Measurements from ENCODE around the gene IFNL3. TPM values are rescaled to one million over a fixed set of nuclear protein-coding genes. Genes with fewer than 3 reads are reported as not detected.
A peak's percentile ranks its signal among the peaks of the same experiment; 100 is the strongest.

Gene IFNL3
- total and polyA plus RNA-seq, 9 of the 15 experiments (the other 6 are each of a cell fraction or from before 2014, with no cell fraction given), result not detected

DNA sequence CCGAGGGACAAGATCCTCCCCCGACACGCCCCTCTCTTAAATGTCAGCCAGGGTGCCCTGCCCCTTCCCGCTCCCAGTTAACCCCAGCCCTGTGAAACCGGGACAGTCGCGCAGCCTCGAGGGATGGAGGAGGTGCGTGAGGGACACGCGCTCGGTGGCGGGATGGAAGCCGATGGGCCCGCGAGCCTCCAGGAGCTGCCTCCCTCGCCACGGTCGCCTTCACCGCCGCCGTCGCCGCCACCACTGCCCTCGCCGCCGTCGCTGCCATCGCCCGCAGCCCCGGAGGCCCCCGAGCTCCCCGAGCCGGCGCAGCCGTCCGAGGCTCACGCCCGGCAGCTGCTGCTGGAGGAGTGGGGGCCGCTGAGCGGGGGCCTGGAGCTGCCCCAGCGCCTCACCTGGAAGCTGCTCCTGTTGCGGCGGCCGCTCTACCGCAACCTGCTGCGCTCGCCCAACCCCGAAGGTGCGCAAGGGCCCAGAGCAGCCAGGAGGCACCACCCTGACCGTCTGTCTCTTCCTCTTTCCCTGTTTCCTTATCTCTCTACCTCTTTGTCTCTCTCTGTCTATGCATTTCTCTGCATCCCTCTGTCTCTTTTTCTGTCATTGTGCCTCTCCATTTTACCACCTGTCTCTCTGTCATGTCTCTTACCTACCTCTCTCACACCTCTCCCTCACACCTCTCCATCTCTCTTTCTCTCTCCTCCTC is 47.8 kb downstream of the IFNL3 start, which contains the start of gene NCCRP1 (continued):
- TF ChIP-seq, protein P1, sequence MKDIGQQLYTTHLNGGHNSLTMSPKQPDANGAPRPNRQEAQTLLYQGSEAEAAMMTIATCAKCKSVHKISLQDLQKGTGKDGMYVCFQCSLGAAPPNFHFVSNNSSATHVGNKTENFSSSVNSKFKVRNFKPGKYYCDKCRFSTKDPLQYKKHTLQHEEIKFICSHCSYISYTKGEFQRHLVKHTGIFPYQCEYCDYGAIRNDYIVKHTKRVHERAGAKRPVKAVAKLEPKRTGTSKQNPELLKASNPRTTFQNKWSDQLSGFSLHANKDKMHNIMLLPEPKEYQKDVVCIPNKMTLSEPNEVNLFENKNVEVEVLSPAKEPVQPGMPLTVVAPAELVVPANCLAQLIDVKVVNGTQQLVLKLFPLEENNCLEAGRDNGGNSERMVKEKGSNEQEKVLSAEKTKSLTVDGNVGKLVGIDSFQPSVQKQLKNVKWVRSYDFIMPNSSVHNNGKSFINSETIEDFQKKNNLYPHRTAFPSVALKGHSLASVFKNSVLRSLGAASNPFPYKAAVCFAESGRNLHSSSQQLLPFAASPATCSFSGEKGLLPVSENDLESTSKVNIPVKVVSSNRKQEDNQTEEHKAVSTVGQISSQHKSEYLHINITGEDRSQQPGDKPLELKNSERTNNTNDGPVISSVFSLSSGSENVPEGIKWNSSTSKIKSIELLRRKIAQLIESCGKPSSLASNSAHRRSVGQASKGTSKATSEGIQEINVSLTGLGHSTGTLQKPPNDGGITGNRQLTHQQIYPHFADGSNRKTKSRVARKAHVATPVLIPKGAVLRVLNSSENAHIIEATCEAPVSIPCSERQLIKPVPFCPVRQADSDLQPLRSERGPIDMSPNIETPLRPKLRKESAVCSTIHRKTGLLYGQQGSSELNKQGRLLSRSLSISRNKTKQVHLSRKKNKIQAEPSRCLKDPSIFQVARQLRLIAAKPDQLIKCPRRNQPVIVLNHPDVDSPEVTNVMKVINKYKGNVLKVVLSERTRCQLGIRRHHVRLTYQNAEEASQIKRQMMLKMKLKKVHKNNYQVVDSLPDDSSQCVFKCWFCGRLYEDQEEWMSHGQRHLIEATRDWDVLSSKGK (CRISPR knock-in tag; IDR thresholded peaks at IDR 0.05), result no peak
- TF ChIP-seq DNMT1 (IDR thresholded peaks at IDR 0.05), result no peak
- TF ChIP-seq, protein P2, sequence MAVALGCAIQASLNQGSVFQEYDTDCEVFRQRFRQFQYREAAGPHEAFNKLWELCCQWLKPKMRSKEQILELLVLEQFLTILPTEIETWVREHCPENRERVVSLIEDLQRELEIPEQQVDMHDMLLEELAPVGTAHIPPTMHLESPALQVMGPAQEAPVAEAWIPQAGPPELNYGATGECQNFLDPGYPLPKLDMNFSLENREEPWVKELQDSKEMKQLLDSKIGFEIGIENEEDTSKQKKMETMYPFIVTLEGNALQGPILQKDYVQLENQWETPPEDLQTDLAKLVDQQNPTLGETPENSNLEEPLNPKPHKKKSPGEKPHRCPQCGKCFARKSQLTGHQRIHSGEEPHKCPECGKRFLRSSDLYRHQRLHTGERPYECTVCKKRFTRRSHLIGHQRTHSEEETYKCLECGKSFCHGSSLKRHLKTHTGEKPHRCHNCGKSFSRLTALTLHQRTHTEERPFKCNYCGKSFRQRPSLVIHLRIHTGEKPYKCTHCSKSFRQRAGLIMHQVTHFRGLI (CRISPR knock-in tag; IDR thresholded peaks at IDR 0.05), result no peak
- TF ChIP-seq GABPB1 (CRISPR knock-in tag; IDR thresholded peaks at IDR 0.05), result no peak
- TF ChIP-seq, protein P3, sequence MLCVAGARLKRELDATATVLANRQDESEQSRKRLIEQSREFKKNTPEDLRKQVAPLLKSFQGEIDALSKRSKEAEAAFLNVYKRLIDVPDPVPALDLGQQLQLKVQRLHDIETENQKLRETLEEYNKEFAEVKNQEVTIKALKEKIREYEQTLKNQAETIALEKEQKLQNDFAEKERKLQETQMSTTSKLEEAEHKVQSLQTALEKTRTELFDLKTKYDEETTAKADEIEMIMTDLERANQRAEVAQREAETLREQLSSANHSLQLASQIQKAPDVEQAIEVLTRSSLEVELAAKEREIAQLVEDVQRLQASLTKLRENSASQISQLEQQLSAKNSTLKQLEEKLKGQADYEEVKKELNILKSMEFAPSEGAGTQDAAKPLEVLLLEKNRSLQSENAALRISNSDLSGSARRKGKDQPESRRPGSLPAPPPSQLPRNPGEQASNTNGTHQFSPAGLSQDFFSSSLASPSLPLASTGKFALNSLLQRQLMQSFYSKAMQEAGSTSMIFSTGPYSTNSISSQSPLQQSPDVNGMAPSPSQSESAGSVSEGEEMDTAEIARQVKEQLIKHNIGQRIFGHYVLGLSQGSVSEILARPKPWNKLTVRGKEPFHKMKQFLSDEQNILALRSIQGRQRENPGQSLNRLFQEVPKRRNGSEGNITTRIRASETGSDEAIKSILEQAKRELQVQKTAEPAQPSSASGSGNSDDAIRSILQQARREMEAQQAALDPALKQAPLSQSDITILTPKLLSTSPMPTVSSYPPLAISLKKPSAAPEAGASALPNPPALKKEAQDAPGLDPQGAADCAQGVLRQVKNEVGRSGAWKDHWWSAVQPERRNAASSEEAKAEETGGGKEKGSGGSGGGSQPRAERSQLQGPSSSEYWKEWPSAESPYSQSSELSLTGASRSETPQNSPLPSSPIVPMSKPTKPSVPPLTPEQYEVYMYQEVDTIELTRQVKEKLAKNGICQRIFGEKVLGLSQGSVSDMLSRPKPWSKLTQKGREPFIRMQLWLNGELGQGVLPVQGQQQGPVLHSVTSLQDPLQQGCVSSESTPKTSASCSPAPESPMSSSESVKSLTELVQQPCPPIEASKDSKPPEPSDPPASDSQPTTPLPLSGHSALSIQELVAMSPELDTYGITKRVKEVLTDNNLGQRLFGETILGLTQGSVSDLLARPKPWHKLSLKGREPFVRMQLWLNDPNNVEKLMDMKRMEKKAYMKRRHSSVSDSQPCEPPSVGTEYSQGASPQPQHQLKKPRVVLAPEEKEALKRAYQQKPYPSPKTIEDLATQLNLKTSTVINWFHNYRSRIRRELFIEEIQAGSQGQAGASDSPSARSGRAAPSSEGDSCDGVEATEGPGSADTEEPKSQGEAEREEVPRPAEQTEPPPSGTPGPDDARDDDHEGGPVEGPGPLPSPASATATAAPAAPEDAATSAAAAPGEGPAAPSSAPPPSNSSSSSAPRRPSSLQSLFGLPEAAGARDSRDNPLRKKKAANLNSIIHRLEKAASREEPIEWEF (CRISPR knock-in tag; IDR thresholded peaks at IDR 0.05), result no peak
- TF ChIP-seq, protein P4, sequence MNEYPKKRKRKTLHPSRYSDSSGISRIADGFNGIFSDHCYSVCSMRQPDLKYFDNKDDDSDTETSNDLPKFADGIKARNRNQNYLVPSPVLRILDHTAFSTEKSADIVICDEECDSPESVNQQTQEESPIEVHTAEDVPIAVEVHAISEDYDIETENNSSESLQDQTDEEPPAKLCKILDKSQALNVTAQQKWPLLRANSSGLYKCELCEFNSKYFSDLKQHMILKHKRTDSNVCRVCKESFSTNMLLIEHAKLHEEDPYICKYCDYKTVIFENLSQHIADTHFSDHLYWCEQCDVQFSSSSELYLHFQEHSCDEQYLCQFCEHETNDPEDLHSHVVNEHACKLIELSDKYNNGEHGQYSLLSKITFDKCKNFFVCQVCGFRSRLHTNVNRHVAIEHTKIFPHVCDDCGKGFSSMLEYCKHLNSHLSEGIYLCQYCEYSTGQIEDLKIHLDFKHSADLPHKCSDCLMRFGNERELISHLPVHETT (CRISPR knock-in tag; conservative IDR thresholded peaks at IDR 0.05 in 1 of 2, IDR thresholded peaks at IDR 0.05 in 1 of 2), result no peak
- no peak for TF ChIP-seq THRAP3 (IDR thresholded peaks at IDR 0.05; ENCODE audit: borderline replicate concordance)
- no peak for TF ChIP-seq PML (IDR thresholded peaks at IDR 0.05; ENCODE audit: low read length)
- peak; percentile 22 for TF ChIP-seq PCBP1 (IDR thresholded peaks at IDR 0.05; ENCODE audit: low read depth, low read length, poor library complexity, severe bottlenecking)
- TF ChIP-seq, protein P5, sequence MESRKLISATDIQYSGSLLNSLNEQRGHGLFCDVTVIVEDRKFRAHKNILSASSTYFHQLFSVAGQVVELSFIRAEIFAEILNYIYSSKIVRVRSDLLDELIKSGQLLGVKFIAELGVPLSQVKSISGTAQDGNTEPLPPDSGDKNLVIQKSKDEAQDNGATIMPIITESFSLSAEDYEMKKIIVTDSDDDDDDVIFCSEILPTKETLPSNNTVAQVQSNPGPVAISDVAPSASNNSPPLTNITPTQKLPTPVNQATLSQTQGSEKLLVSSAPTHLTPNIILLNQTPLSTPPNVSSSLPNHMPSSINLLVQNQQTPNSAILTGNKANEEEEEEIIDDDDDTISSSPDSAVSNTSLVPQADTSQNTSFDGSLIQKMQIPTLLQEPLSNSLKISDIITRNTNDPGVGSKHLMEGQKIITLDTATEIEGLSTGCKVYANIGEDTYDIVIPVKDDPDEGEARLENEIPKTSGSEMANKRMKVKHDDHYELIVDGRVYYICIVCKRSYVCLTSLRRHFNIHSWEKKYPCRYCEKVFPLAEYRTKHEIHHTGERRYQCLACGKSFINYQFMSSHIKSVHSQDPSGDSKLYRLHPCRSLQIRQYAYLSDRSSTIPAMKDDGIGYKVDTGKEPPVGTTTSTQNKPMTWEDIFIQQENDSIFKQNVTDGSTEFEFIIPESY (CRISPR knock-in tag; IDR thresholded peaks at IDR 0.05), result peak; percentile 75
- TF ChIP-seq POLR2H (tag; IDR thresholded peaks at IDR 0.05; ENCODE audit: low read depth), result no peak
- no peak for TF ChIP-seq DPF2 (IDR thresholded peaks at IDR 0.05)
- TF ChIP-seq ZNF668 (CRISPR knock-in tag; IDR thresholded peaks at IDR 0.05), result no peak
